PC-3 (cell line): ENCODE measurements around the gene SLC39A5. TPM values are rescaled to one million over a fixed set of nuclear protein-coding genes. Genes with fewer than 3 reads are reported as not detected.
"Not testable (repeated sequence)": the region's sequence is repeated elsewhere in the genome, so short reads cannot be mapped to it uniquely, and the experiment has no call there.

Source experiments
- ATAC-seq: fragments of 200-7000 bp; cut with Tn5 transposase; 2 replicates; pipeline ENCODE4 v1.9.1; 2020; ENCODE audit warnings: mild to moderate bottlenecking, moderate library complexity
- BruUV-seq: library from RNA; stranded (reverse); fragments of 400-500 nt; replicated peaks from 2 replicates; lab custom pipeline; 2021; lab: Mats Ljungman, UMichigan
- CTCF ChIA-PET: fragments of 300-600 bp; sonication (Branson Sonifier 250); formaldehyde crosslinking; loops from one replicate; lab custom pipeline; 2022; ENCODE audit warnings: antibody characterized with exemption; lab: Charles Lee
- POLR2A ChIA-PET: fragments of 300-600 bp; sonication (Branson Sonifier 250); formaldehyde crosslinking; loops from one replicate; lab custom pipeline; 2022; ENCODE audit warnings: antibody characterized with exemption; ENCODE audit not compliant: unreplicated experiment; lab: Charles Lee
- DNase-seq: peaks from one replicate; pipeline ENCODE4 v3.0.0-alpha.2; 2015
- H2AFZ ChIP-seq: fragments of 300-600 bp; sonication (generic); 2 replicates; pipeline ENCODE4 v1.6.0; 2016; ENCODE audit warnings: antibody characterized with exemption, low read length
- H3F3A ChIP-seq: fragments of 300-600 bp; sonication (generic); one replicate; pipeline ENCODE4 v1.6.0; 2017; ENCODE audit warnings: antibody characterized with exemption, low read length, control low read depth, mild to moderate bottlenecking; ENCODE audit not compliant: unreplicated experiment
- H3K27ac ChIP-seq: fragments of 300-600 bp; sonication (generic); 2 replicates; pipeline ENCODE4 v1.5.1; 2016; ENCODE audit warnings: mild to moderate bottlenecking, low read length
- H3K27me3 ChIP-seq: fragments of 300-600 bp; sonication (generic); 2 replicates; pipeline ENCODE4 v1.6.1; 2016; ENCODE audit warnings: low read length, mixed read lengths
- H3K36me3 ChIP-seq: fragments of 300-600 bp; sonication (generic); 2 replicates; pipeline ENCODE4 v1.6.1; 2016; ENCODE audit warnings: low read depth, mixed run types, low read length, mixed read lengths
- H3K4me1 ChIP-seq: fragments of 300-600 bp; sonication (generic); 2 replicates; pipeline ENCODE4 v1.5.1; 2016; ENCODE audit warnings: low read length; ENCODE audit not compliant: insufficient read depth
- H3K4me2 ChIP-seq: fragments of 300-600 bp; sonication (generic); 2 replicates; pipeline ENCODE4 v1.6.0; 2016; ENCODE audit warnings: low read length
- H3K4me3 ChIP-seq: fragments of 300-600 bp; sonication (generic); 2 replicates; pipeline ENCODE4 v1.5.1; 2016; ENCODE audit warnings: mild to moderate bottlenecking, low read length, mixed read lengths
- H3K79me2 ChIP-seq: fragments of 300-600 bp; sonication (generic); 2 replicates; pipeline ENCODE4 v1.6.1; 2017; ENCODE audit warnings: low read length, mixed read lengths
- H3K9ac ChIP-seq: fragments of 300-600 bp; sonication (generic); 2 replicates; pipeline ENCODE4 v1.6.0; 2016; ENCODE audit warnings: mild to moderate bottlenecking, low read length
- H3K9me2 ChIP-seq: fragments of 300-600 bp; sonication (generic); replicated peaks from 2 replicates; pipeline ENCODE4 v1.6.1; 2016; ENCODE audit warnings: mixed run types, low read length, mixed read lengths
- H3K9me3 ChIP-seq: fragments of 300-600 bp; sonication (generic); 2 replicates; pipeline ENCODE4 v1.6.1; 2016; ENCODE audit warnings: low read length, mixed read lengths
- H4K20me1 ChIP-seq: fragments of 300-600 bp; sonication (generic); 2 replicates; pipeline ENCODE4 v1.6.1; 2016; ENCODE audit warnings: low read length, mixed read lengths
- EZH2 ChIP-seq: fragments of 300-600 bp; sonication (generic); IDR thresholded peaks from one replicate; pipeline ENCODE4 v1.6.1; 2017; ENCODE audit warnings: antibody characterized with exemption, mild to moderate bottlenecking, low read length; ENCODE audit not compliant: unreplicated experiment
- EZH2phosphoT487 ChIP-seq: fragments of 300-600 bp; sonication (generic); IDR thresholded peaks from 2 replicates; pipeline ENCODE4 v1.6.1; 2018; ENCODE audit warnings: mild to moderate bottlenecking, antibody characterized with exemption, low read length, borderline replicate concordance
- intact Hi-C: fragments of 100-400 bp; cut with micrococcal nuclease; formaldehyde crosslinking; loops from 2 replicates; pipeline ENCODE4 v1.9.0; 2023
- total RNA-seq: library from RNA; depleted of rRNA; stranded (reverse); fragments of >200 nt; gene quantifications from 2 replicates; pipeline ENCODE4 v1.2.3, GENCODE V29; 2014
- TF ChIP-seq, protein P1 (sequence below): fragments of 300-600 bp; sonication (generic); conservative IDR thresholded peaks from 2 replicates; pipeline ENCODE4 v1.5.1; 2017; ENCODE audit warnings: antibody characterized with exemption, low read depth, mild to moderate bottlenecking, low read length

The SLC39A5 gene
- total RNA-seq, 1 experiment from 2014 or later, result 0.18 TPM

DNA sequence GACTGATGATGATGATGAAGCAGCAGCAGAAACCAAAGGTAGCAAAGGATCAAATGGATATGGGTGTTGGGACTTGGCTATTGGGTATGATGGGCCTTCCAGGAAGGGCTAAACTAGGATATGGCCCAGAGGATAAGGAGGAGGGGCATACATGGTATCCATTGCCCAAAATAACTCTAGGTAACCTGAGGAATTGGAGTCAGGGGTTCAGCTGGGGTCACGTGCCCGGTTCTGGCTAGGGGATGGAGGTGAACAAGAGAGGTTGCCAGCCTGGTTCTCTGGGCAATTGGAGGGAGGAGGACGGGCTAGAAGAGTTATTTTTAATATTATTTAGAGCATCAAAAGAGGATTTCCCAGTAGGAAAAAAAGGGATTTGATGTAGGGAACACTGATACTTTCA is 31.1 kb downstream of the SLC39A5 start:
- no peak overlapping the region for H3K4me2 ChIP-seq
- CTCF ChIA-PET, result no interaction called here
- TF ChIP-seq EZH2phosphoT487, result no peak
- TF ChIP-seq, protein P1, sequence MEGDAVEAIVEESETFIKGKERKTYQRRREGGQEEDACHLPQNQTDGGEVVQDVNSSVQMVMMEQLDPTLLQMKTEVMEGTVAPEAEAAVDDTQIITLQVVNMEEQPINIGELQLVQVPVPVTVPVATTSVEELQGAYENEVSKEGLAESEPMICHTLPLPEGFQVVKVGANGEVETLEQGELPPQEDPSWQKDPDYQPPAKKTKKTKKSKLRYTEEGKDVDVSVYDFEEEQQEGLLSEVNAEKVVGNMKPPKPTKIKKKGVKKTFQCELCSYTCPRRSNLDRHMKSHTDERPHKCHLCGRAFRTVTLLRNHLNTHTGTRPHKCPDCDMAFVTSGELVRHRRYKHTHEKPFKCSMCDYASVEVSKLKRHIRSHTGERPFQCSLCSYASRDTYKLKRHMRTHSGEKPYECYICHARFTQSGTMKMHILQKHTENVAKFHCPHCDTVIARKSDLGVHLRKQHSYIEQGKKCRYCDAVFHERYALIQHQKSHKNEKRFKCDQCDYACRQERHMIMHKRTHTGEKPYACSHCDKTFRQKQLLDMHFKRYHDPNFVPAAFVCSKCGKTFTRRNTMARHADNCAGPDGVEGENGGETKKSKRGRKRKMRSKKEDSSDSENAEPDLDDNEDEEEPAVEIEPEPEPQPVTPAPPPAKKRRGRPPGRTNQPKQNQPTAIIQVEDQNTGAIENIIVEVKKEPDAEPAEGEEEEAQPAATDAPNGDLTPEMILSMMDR, result no peak
- TF ChIP-seq EZH2, result no peak

DNA sequence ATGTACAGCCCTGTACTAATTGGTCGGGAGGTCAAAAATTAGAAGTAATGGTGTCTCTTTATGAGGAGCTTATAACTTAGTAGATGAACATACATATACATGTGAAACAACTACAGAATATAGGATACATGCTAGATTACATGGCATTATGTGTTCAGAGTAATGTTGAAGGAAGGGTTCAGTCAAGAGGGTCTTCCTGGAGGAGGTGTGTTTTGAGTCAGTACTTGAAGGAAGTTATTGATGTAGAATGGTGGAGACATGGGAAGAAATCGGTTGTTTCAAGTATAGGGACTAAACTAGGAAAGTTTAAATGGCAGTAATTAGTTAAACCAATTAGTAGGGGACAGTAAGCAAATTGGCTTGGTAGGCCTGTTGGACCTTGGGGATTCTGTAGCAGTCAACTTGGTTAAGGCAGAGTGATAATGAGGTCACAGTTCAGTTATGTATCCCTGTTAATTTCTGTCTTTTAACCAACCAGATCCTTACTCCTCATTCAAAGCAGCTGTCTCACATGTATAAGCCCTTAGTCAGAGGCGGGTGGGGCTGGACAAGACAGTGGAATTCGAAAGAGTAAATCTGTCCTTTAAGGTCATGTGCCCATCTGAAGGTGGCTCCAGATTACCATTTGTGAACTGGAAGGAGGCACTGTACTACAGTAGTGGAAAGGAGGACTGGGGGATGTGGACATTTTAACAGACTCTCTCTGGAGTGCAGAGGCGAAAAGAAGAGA is 31.8 kb downstream of the SLC39A5 start:
- peaks cover 6% of the 10 kb centered on the region; the same call in 1 of the 2 replicates for H4K20me1 ChIP-seq
- TF ChIP-seq, protein P1, result no peak
- no peak for TF ChIP-seq EZH2
- no peak for TF ChIP-seq EZH2phosphoT487
- H3K27me3 ChIP-seq, result no peaks in the 10 kb centered on the region
- POLR2A ChIA-PET, result no interaction called here
- H3K4me2 ChIP-seq, result peak overlapping the region; percentile 57
- CTCF ChIA-PET, result no interaction called here
- peak overlapping the region; percentile 33; the same call in 1 of the 2 replicates for H2AFZ ChIP-seq
- ATAC-seq, result peak; percentile 55
- intact Hi-C loops, result no loop called here
- no peak overlapping the region for H3K9ac ChIP-seq
- no TSS peak for BruUV-seq
- no peaks in the 10 kb centered on the region for H3F3A ChIP-seq
- no peaks in the 10 kb centered on the region for H3K9me2 ChIP-seq
- H3K36me3 ChIP-seq, result no peaks in the 10 kb centered on the region
- peaks cover 14% of the 10 kb centered on the region for H3K79me2 ChIP-seq
- peak overlapping the region; percentile 47 for H3K27ac ChIP-seq
- H3K4me3 ChIP-seq, result no peak overlapping the region
- H3K9me3 ChIP-seq, result no peaks in the 10 kb centered on the region
- H3K4me1 ChIP-seq, result peaks cover 24% of the 10 kb centered on the region
- peak; percentile 87 for DNase-seq

More for the DNA sequence above, 31.1 kb downstream of the SLC39A5 start:
- intact Hi-C loops, result no loop called here
- POLR2A ChIA-PET, result no interaction called here
- Histone ChIP-seq H3F3A (no peaks in the 10 kb centered on the region), H3K36me3 (peaks cover under 1% of the 10 kb centered on the region; the same call in 1 of the 2 replicates), H3K79me2 (peaks cover 21% of the 10 kb centered on the region), H3K27me3 (no peaks in the 10 kb centered on the region), H3K9me3 (no peaks in the 10 kb centered on the region), H2AFZ (no peak overlapping the region), H4K20me1 (peaks cover 12% of the 10 kb centered on the region; the same call in 1 of the 2 replicates), H3K9me2 (no peaks in the 10 kb centered on the region), H3K4me3 (no peak overlapping the region), H3K27ac (peak overlapping the region; percentile 47; the same call in 1 of the 2 replicates), H3K9ac (no peak overlapping the region), H3K4me1 (peaks cover 31% of the 10 kb centered on the region)
- DNase-seq (no peak), ATAC-seq (no peak)
- no TSS peak for BruUV-seq

DNA sequence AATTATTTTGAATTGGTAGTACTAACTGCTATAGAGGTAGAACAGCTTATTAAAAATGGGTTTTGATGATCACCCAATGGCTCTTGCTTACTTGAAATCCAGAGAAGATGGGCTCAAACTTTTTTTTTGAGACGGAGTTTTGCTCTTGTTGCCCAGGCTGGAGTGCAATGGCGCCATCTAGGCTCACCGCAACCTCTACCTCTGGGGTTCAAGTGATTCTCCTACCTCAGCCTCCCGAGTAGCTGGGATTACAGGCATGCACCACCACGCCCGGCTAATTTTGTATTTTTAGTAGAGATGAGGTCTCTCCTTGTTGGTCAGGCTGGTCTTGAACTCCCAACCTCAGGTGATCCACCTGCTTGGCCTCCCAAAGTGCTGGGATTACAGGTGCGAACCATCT is 33.1 kb downstream of the SLC39A5 start:
- peaks cover 18% of the 10 kb centered on the region for H3K4me1 ChIP-seq
- H3K27ac ChIP-seq, ATAC-seq, H3K9me3 ChIP-seq, DNase-seq, H3K4me3 ChIP-seq, H3K36me3 ChIP-seq, POLR2A ChIA-PET, BruUV-seq, CTCF ChIA-PET, H2AFZ ChIP-seq, H3K79me2 ChIP-seq, H4K20me1 ChIP-seq, H3K9me2 ChIP-seq, H3K27me3 ChIP-seq, H3K4me2 ChIP-seq, H3F3A ChIP-seq, H3K9ac ChIP-seq, intact Hi-C loops: not testable (repeated sequence)

DNA sequence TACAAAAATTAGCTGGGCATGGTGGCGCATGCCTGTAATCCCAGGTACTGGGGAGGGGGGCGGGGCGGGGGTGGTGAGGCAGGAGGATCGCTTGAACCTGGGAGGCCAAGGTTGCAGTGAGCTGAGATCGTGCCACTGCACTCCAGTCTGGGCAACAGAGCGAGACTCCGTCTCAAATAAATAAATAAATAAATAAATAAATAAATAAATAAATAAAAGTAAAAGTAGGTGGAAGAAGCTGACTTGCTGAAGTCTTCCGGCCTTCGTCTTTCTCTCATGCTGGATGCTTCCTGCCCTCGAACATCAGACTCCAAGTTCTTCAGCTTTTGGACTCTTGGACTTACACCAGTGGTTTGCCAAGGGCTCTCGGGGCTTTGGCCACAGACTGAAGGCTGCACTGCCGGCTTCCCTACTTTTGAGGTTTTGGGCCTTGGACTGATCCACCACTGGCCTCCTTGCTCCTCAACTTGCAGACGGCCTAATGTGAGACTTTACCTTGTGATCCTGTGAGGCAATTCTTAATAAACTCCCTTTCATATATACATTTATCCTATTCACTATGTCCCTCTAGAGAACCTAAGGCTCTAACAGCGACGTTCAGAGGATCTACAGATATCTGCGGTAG is 36.3 kb downstream of the SLC39A5 start:
- not testable (repeated sequence) for H3K36me3 ChIP-seq, ATAC-seq

More for the DNA sequence above, 36.3 kb downstream of the SLC39A5 start:
- intact Hi-C loops, result loop anchor here (5.0 kb wide), 1 partner anchor 44 kb away; the partner anchor contains the start of genes NABP2 and RNF41
- H3K27ac ChIP-seq, H3K9me3 ChIP-seq, H3F3A ChIP-seq, H3K9me2 ChIP-seq, H3K79me2 ChIP-seq, BruUV-seq, DNase-seq, H3K27me3 ChIP-seq, H4K20me1 ChIP-seq, H3K4me1 ChIP-seq, POLR2A ChIA-PET: not testable (repeated sequence)
- Histone ChIP-seq H2AFZ (peak overlapping the region; percentile 96), H3K9ac (peak overlapping the region; percentile 74), H3K4me3 (peak overlapping the region; percentile 93), H3K4me2 (peak overlapping the region; percentile 96)
- CTCF ChIA-PET, result interaction anchor here (1.6 kb wide), 1 partner anchor 8 kb away, joined by 11 read pairs; the partner anchor contains the start of gene ANKRD52
